ENCODE data around the gene CDH15.

CDH15 gene

GRCh38 chr16:89175280-89176146 is 4.0 kb downstream of the CDH15 start:
- Histone ChIP-seq H3K4me3 (replicated peaks; ENCODE audit: low read depth, low read length) (no peak overlapping the region), H3K36me3 (ENCODE audit: control insufficient read depth, insufficient read depth, low read length) (no peaks in the 10 kb centered on the region), H3K27me3 (replicated peaks; ENCODE audit: control insufficient read depth, insufficient read depth, low read length) (no peaks in the 10 kb centered on the region)
- TF ChIP-seq CTCF (IDR thresholded peaks at IDR 0.05; ENCODE audit: insufficient read depth, low read length, poor library complexity, severe bottlenecking) = no peak
- DNase-seq (ENCODE audit: extremely low read depth, insufficient read length) = no peak

GRCh38 chr16:89176147-89176690 is 4.7 kb downstream of the CDH15 start:
- H3K36me3 ChIP-seq (ENCODE audit: control insufficient read depth, insufficient read depth, low read length) = no peaks in the 10 kb centered on the region
- TF ChIP-seq CTCF (IDR thresholded peaks at IDR 0.05; ENCODE audit: insufficient read depth, low read length, poor library complexity, severe bottlenecking) = no peak
- DNase-seq (ENCODE audit: extremely low read depth, insufficient read length) = no peak
- no peaks in the 10 kb centered on the region for H3K27me3 ChIP-seq (replicated peaks; ENCODE audit: control insufficient read depth, insufficient read depth, low read length)
- H3K4me3 ChIP-seq (replicated peaks; ENCODE audit: low read depth, low read length) = no peak overlapping the region

GRCh38 chr16:89176717-89177116 is 5.2 kb downstream of the CDH15 start:
- TF ChIP-seq CTCF (IDR thresholded peaks at IDR 0.05; ENCODE audit: insufficient read depth, low read length, poor library complexity, severe bottlenecking) = no peak
- Histone ChIP-seq H3K36me3 (ENCODE audit: control insufficient read depth, insufficient read depth, low read length) (no peaks in the 10 kb centered on the region), H3K27me3 (replicated peaks; ENCODE audit: control insufficient read depth, insufficient read depth, low read length) (no peaks in the 10 kb centered on the region), H3K4me3 (replicated peaks; ENCODE audit: low read depth, low read length) (no peak overlapping the region)
- no peak for DNase-seq (ENCODE audit: extremely low read depth, insufficient read length)

GRCh38 chr16:89177501-89177900 is 6.0 kb downstream of the CDH15 start:
- DNase-seq (ENCODE audit: extremely low read depth, insufficient read length) = no peak
- TF ChIP-seq CTCF (IDR thresholded peaks at IDR 0.05; ENCODE audit: insufficient read depth, low read length, poor library complexity, severe bottlenecking) = no peak
- no peaks in the 10 kb centered on the region for H3K27me3 ChIP-seq (replicated peaks; ENCODE audit: control insufficient read depth, insufficient read depth, low read length)
- no peak overlapping the region for H3K4me3 ChIP-seq (replicated peaks; ENCODE audit: low read depth, low read length)
- H3K36me3 ChIP-seq (ENCODE audit: control insufficient read depth, insufficient read depth, low read length) = no peaks in the 10 kb centered on the region

- TF ChIP-seq CTCF (IDR thresholded peaks at IDR 0.05; ENCODE audit: insufficient read depth, low read length, poor library complexity, severe bottlenecking) = no peak
These were observed 7.1 kb downstream of the CDH15 start for GRCh38 chr16:89178453-89179147.

More at GRCh38 chr16:89178453-89179147, 7.1 kb downstream of the CDH15 start:
- no peak overlapping the region for H3K4me3 ChIP-seq (replicated peaks; ENCODE audit: low read depth, low read length)
- H3K27me3 ChIP-seq (replicated peaks; ENCODE audit: control insufficient read depth, insufficient read depth, low read length) = no peaks in the 10 kb centered on the region
- H3K36me3 ChIP-seq (ENCODE audit: control insufficient read depth, insufficient read depth, low read length) = no peaks in the 10 kb centered on the region
- DNase-seq (ENCODE audit: extremely low read depth, insufficient read length) = no peak
